DMS153 treated with DMSO at 0.1 percent for 48 hours (cell line): Measurements from ENCODE around the gene FKBP15.
"Not testable (repeated sequence)": the region's sequence is repeated elsewhere in the genome, so short reads cannot be mapped to it uniquely, and the experiment has no call there.

ENCODE experiments used
- DNase-seq: peaks from one replicate; lab custom pipeline; 2025; ENCODE audit not compliant: unreplicated experiment; lab: John Stamatoyannopoulos, UW

FKBP15 gene

DNA sequence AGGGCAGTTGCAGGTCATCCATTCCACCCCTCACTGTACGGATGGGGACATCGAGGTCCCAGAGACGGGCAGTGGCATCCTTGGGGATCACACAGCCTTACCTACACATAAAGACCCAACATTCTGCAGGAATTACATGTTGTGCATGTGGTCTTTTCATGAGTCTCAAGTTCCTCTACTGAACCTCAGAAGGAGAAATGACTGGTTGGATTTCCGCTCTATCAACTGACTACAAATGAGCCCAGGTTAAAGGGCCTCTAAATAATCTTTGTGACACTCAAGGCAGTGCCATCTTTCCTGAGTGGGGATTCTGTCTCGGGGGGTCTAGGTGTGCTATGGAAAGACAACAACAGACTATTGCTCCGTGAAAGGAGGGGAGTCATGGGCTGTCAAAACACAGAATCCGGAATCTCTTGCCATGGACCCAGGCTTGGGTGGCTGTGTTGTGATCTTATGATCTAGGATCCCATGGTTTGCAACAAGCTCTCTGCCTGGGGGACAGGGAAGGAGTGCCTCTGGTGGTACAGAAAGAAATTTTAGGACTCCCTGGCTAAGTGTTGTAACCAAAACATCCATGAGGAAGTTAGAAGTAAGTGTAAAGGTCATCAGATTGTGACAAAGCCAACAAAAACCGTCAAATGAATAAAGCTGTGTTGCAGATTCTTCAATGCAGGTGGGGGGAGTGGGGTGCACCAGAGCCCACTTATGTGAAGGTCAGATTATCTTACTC lies 72.1 kb downstream of the FKBP15 start:
- no peak for DNase-seq

GRCh38 chr9:113148372-113148705 lies 72.7 kb downstream of the FKBP15 start:
- no peak for DNase-seq

GRCh38 chr9:113143432-113144227 lies 77.4 kb downstream of the FKBP15 start:
- no peak for DNase-seq

- not testable (repeated sequence) for DNase-seq
These were observed 80.2 kb downstream of the FKBP15 start for GRCh38 chr9:113140896-113141295.

DNA sequence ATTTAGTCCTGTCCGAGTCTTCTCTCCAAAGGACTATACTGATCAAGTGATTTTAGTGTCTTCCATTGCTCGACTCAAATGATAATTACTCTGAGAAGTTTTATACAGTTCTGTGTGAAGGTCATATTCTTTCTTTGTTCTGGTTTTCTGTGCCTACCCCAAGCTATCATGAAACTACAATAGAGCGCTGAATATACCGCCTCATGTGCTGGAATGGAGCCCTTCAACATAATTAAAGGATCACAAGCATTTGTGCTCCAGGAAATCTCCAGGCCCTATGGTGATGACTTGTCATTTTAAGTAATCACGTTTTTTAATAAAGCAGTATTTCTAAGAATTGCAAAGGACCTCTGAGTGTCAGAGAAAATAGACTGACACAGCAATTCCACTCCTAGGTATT lies 81.1 kb downstream of the FKBP15 start:
- no peak for DNase-seq

- DNase-seq = no peak
These were observed 81.8 kb downstream of the FKBP15 start for GRCh38 chr9:113139225-113139829.

DNA sequence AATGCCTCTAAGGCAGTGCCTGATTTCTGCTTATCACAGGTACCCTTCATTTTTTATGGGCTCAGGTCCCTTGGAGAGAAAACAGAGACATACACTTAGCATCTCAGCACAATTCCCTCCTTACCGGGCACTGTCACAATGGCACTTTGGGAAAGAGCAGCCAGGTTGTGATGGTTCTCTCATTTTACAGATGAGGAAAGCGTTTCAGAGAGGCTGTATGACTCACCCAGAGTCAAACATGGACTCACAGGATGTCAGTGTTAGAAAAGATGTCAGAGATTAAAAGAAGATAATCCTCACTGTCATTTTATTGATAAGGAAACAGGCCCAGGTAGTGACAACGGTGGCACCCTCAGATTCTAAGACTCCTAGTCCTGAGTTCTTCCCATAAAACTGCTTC lies 82.3 kb downstream of the FKBP15 start:
- DNase-seq = no peak

DNA sequence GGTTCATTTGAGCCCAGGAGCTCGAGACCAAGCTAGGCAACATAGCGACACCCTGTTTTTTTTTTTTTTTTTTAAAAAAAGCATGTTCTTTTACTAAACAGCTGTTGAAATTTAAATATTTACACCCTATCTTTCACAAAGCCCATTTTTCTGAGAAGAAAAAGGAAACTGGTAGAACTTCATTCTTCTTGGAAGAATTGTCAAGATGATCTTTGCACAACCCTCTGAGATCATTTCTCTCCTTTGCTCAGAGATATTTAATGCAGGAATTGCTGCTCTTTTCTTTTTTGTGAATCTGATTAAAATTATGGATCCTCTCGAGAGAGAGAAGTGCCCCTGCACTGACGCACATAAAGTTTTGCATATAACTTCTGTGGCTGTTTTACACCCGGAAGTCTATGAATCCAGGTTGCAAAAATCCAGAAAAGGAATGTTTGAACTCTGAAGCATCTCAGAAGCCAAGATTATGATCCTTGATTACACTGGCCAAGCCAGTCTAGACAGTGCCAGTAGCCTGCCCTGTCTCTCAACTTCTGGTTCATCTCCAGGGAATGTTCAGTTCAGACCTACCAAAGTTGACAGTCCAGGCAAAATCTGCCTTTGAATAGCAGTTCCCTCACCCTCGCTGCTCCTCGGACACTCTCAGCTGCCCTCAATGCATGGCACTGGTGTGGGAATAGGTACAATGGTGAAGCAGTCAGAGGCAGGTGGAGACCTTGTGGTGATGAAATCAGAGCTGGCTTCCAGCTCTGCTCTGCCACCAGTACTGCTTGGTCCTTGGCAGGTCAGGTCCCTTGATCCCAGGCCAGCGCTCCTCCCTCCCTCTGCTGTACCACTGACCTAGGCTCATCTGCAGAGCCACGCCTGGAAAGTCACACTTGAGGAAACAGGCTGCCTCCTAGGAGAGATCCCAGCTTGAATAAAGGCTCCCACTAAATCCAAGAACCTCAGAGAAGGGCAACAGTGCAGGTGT lies 83.6 kb downstream of the FKBP15 start:
- DNase-seq = no peak

GRCh38 chr9:113131689-113132151 lies 89.4 kb downstream of the FKBP15 start:
- DNase-seq = no peak

DNA sequence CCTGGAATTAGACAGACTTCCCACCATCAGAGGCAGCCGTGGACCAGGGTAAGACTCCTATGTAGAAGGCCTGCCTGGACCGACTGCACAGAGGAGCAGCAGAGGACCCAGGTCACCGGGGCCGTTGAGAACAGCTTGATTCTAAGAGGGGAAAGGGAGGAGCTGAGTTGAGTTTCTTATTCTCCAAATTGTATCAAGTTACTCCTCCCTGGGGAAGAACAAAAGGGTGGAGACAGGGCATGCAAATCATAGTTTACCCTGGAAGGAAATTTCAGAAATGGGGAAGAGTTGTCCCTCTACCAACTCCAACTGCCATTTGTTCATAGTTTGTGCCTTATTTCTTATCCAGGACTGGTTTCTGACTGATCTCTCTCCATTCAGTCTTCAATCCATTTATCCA lies 91.2 kb downstream of the FKBP15 start:
- no peak for DNase-seq

DNA sequence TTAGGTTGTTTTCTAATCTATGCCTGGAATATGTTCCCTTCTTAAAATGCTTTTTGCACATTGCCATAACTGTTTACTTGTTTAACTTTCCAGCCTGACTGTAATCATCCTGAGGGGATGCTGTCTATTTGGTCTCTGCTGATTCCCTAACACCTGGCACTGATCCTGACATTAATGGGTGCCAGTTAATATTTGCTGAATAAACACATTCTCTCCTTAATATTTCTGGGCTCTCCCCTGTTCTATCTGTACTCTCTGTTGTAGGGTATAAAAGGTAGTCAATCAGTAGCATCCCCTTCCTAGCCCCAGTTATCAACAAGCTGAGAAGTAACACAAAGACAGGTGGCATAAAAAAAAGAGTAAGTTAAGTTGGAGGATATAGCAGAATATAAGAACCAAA lies 91.6 kb downstream of the FKBP15 start:
- DNase-seq = no peak

DNA sequence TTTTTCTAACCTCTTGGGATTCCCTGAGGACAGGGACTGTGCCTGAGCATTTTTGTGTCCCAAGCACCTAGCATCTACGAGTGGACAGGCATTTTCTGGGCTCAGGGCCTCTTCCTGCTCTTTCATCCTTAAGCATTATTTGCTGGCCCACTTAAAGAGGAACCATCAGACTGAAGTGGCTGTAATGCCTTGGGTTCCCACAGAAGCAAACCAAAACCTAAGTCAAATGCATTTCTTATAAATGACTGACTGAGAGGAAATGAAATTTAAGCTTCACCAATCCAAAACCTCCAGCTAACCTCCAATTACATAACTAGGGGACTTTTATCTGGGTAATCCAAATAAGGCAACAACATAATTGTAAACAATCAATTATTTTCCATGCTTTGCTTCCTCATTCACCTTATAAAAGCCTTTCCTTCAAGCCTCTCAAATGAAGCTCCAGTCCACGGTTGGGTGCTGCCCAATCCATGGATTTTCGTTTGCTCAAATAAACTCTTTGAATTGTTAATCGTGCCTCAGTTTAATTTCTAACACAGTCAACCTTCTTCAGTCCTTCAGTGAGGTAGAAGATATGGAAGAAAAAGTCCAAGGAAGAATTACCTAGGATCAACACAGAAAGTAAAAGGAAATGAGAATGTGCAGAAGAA lies 95.6 kb downstream of the FKBP15 start:
- no peak for DNase-seq

DNA sequence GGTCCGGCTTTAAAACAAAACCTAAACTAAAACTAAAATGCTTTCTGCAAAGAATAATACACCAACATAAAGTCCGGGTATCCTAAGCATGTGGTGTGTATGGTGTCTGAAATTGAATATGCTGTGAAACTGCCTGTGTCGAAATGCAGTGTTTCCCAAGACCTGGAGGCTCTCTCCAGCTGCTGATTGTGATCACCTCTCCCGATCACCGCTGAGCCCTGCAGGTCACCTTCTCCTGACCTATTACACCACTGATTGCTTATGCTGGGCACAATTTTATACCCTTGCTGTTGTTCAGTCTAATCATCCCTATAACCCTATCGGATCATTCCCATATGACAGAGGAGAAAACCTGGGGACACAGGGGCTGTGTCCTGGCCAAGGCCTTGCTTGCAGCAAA lies 102.2 kb downstream of the FKBP15 start:
- not testable (repeated sequence) for DNase-seq
